ENCODE measurements around the gene CCDC188. TPM values are rescaled to one million over a fixed set of nuclear protein-coding genes. Genes with fewer than 3 reads are reported as not detected.

Gene CCDC188
- total and polyA plus RNA-seq, 2 of the 8 experiments (the other 6 are each of a cell fraction or from before 2014, with no cell fraction given), result not detected

GRCh38 chr22:20117633-20118299 is 33.1 kb downstream of the CCDC188 start (continued):
- TF ChIP-seq PHF8 (conservative IDR thresholded peaks at IDR 0.05; ENCODE audit: low read depth, low read length) (0 out of 2 replicates have a peak, but pooled peaks have one; percentile 28), SIX5 (IDR thresholded peaks at IDR 0.05; ENCODE audit: low read depth, low read length) (no peak), TAF1 (IDR thresholded peaks at IDR 0.05; ENCODE audit: low read depth, low read length) (0 out of 2 replicates have a peak, but pooled peaks have one; percentile 13), KDM1A (IDR thresholded peaks at IDR 0.05; ENCODE audit: borderline replicate concordance, low read length) (no peak), EZH2 (IDR thresholded peaks at IDR 0.05; ENCODE audit: low read depth, low read length, severe bottlenecking) (no peak), RAD21 (IDR thresholded peaks at IDR 0.05 in 1 of 2, conservative IDR thresholded peaks at IDR 0.05 in 1 of 2; ENCODE audit: low read depth in 2 of 2, low read length in 2 of 2) (no peak), POLR2A (IDR thresholded peaks at IDR 0.05; ENCODE audit: control extremely low read depth in 1 of 2, low read depth in 2 of 2, low read length in 2 of 2) (peak; percentile 49 to 57), TAF7 (optimal IDR thresholded peaks at IDR 0.05; ENCODE audit: borderline replicate concordance, low read depth, low read length) (no peak), ZNF274 (IDR thresholded peaks at IDR 0.05; ENCODE audit: borderline replicate concordance, extremely low read depth, low read length) (no peak), NANOG (IDR thresholded peaks at IDR 0.05; ENCODE audit: insufficient read depth, low read depth, low read length, poor library complexity, severe bottlenecking) (no peak), FOSL1 (IDR thresholded peaks at IDR 0.05; ENCODE audit: insufficient read depth, low read depth, low read length) (no peak)
